H1 (cell line): Measurements from ENCODE around the gene BSN.
"Not testable (repeated sequence)": the region's sequence is repeated elsewhere in the genome, so short reads cannot be mapped to it uniquely, and the experiment has no call there.

Experiments
- BRCA1 ChIP-seq: IDR thresholded peaks from 2 replicates; pipeline ENCODE4 v1.6.1; 2012; ENCODE audit warnings: low read depth, low read length, improper control_type of control experiment
- CBX8 ChIP-seq: fragments of 300-800, 300-1000 bp; sonication (generic); IDR thresholded peaks from 2 replicates; pipeline ENCODE4 v1.7.1; 2016; ENCODE audit warnings: low read depth, low read length, borderline replicate concordance
- POLR2AphosphoS5 ChIP-seq: IDR thresholded peaks from 2 replicates; pipeline ENCODE4 v1.6.1; 2011; ENCODE audit warnings: low read depth, low read length
- RFX5 ChIP-seq: IDR thresholded peaks from 2 replicates; pipeline ENCODE4 v1.6.1; 2011; ENCODE audit warnings: low read depth, low read length, improper control_type of control experiment, borderline replicate concordance
- TF ChIP-seq, protein P1 (sequence below), 3 experiments: IDR thresholded peaks; 1 replicate in 2 of 3; 2 replicates in 1 of 3; pipeline versions ENCODE4 v1.5.1 to v1.6.1; 2011; ENCODE audit warnings: low read length in 3 of 3, mild to moderate bottlenecking in 3 of 3, inconsistent platforms in 2 of 3, low read depth in 1 of 3, moderate library complexity in 1 of 3; ENCODE audit not compliant: insufficient read depth in 1 of 3; ENCODE audit errors: control extremely low read depth in 1 of 3
- TF ChIP-seq, protein P2 (sequence below): fragments of 300-600 bp; sonication (generic); IDR thresholded peaks from 2 replicates; pipeline ENCODE4 v1.7.1; 2012; ENCODE audit warnings: low read length, moderate library complexity, mild to moderate bottlenecking, inconsistent platforms; ENCODE audit not compliant: insufficient replicate concordance

DNA sequence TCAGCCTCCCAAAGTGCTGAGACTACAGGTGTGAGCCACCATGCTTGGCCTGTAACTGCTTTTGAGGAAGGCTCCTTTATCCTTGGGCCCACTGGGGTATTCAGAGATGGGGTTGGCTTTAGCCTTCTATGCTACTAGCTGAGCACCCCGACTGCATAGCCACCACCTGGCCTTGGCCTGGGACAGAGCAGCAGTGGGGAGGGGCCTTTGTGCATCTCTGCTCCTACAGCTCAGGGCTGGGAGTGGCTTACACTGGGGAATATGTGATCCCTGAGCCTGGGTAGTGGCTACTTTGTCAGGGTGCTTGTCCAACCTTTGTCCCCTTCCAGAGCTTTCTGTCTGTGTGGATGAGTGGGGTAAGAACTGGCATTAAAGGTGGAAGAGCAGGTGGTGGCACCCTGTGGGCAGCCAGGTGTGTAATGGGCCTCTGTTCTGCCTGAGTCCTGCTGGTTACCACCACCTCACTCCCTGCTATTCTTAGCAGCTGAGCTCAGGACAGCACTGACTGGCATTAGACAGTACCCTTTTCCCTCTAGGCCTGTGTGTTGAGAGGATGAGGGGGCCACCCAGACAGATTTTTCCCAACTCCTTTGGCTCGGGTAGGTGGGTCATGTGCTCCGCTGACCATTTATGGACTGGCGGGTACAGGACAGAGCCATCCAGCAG is 141.2 kb downstream of the BSN start:
- TF ChIP-seq, protein P1, sequence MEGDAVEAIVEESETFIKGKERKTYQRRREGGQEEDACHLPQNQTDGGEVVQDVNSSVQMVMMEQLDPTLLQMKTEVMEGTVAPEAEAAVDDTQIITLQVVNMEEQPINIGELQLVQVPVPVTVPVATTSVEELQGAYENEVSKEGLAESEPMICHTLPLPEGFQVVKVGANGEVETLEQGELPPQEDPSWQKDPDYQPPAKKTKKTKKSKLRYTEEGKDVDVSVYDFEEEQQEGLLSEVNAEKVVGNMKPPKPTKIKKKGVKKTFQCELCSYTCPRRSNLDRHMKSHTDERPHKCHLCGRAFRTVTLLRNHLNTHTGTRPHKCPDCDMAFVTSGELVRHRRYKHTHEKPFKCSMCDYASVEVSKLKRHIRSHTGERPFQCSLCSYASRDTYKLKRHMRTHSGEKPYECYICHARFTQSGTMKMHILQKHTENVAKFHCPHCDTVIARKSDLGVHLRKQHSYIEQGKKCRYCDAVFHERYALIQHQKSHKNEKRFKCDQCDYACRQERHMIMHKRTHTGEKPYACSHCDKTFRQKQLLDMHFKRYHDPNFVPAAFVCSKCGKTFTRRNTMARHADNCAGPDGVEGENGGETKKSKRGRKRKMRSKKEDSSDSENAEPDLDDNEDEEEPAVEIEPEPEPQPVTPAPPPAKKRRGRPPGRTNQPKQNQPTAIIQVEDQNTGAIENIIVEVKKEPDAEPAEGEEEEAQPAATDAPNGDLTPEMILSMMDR (IDR thresholded peaks at IDR 0.05; ENCODE audit: control extremely low read depth in 1 of 3, insufficient read depth in 1 of 3, low read depth in 1 of 3, low read length in 3 of 3) = not testable (repeated sequence)
- not testable (repeated sequence) for TF ChIP-seq BRCA1, POLR2AphosphoS5, CBX8, RFX5
- TF ChIP-seq, protein P2, sequence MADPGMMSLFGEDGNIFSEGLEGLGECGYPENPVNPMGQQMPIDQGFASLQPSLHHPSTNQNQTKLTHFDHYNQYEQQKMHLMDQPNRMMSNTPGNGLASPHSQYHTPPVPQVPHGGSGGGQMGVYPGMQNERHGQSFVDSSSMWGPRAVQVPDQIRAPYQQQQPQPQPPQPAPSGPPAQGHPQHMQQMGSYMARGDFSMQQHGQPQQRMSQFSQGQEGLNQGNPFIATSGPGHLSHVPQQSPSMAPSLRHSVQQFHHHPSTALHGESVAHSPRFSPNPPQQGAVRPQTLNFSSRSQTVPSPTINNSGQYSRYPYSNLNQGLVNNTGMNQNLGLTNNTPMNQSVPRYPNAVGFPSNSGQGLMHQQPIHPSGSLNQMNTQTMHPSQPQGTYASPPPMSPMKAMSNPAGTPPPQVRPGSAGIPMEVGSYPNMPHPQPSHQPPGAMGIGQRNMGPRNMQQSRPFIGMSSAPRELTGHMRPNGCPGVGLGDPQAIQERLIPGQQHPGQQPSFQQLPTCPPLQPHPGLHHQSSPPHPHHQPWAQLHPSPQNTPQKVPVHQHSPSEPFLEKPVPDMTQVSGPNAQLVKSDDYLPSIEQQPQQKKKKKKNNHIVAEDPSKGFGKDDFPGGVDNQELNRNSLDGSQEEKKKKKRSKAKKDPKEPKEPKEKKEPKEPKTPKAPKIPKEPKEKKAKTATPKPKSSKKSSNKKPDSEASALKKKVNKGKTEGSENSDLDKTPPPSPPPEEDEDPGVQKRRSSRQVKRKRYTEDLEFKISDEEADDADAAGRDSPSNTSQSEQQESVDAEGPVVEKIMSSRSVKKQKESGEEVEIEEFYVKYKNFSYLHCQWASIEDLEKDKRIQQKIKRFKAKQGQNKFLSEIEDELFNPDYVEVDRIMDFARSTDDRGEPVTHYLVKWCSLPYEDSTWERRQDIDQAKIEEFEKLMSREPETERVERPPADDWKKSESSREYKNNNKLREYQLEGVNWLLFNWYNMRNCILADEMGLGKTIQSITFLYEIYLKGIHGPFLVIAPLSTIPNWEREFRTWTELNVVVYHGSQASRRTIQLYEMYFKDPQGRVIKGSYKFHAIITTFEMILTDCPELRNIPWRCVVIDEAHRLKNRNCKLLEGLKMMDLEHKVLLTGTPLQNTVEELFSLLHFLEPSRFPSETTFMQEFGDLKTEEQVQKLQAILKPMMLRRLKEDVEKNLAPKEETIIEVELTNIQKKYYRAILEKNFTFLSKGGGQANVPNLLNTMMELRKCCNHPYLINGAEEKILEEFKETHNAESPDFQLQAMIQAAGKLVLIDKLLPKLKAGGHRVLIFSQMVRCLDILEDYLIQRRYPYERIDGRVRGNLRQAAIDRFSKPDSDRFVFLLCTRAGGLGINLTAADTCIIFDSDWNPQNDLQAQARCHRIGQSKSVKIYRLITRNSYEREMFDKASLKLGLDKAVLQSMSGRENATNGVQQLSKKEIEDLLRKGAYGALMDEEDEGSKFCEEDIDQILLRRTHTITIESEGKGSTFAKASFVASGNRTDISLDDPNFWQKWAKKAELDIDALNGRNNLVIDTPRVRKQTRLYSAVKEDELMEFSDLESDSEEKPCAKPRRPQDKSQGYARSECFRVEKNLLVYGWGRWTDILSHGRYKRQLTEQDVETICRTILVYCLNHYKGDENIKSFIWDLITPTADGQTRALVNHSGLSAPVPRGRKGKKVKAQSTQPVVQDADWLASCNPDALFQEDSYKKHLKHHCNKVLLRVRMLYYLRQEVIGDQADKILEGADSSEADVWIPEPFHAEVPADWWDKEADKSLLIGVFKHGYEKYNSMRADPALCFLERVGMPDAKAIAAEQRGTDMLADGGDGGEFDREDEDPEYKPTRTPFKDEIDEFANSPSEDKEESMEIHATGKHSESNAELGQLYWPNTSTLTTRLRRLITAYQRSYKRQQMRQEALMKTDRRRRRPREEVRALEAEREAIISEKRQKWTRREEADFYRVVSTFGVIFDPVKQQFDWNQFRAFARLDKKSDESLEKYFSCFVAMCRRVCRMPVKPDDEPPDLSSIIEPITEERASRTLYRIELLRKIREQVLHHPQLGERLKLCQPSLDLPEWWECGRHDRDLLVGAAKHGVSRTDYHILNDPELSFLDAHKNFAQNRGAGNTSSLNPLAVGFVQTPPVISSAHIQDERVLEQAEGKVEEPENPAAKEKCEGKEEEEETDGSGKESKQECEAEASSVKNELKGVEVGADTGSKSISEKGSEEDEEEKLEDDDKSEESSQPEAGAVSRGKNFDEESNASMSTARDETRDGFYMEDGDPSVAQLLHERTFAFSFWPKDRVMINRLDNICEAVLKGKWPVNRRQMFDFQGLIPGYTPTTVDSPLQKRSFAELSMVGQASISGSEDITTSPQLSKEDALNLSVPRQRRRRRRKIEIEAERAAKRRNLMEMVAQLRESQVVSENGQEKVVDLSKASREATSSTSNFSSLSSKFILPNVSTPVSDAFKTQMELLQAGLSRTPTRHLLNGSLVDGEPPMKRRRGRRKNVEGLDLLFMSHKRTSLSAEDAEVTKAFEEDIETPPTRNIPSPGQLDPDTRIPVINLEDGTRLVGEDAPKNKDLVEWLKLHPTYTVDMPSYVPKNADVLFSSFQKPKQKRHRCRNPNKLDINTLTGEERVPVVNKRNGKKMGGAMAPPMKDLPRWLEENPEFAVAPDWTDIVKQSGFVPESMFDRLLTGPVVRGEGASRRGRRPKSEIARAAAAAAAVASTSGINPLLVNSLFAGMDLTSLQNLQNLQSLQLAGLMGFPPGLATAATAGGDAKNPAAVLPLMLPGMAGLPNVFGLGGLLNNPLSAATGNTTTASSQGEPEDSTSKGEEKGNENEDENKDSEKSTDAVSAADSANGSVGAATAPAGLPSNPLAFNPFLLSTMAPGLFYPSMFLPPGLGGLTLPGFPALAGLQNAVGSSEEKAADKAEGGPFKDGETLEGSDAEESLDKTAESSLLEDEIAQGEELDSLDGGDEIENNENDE = not testable (repeated sequence)
